T1000 (cell line): Measurements from ENCODE around the gene MKLN1.
"Not testable (repeated sequence)": the region's sequence is repeated elsewhere in the genome, so short reads cannot be mapped to it uniquely, and the experiment has no call there.

ENCODE experiments used
- DNase-seq: peaks from one replicate; lab custom pipeline; 2025; ENCODE audit warnings: mixed read lengths; lab: John Stamatoyannopoulos, UW

The MKLN1 gene

GRCh38 chr7:131312838-131313237, 14.8 kb upstream of the MKLN1 start:
- no peak for DNase-seq

GRCh38 chr7:131320603-131321002, 7.1 kb upstream of the MKLN1 start:
- DNase-seq: no peak

- no peak for DNase-seq
Measured at GRCh38 chr7:131321656-131322055, 6.0 kb upstream of the MKLN1 start.

GRCh38 chr7:131322061-131322460, 5.6 kb upstream of the MKLN1 start:
- DNase-seq: no peak

- no peak for DNase-seq
Measured at GRCh38 chr7:131322861-131323260, 4.8 kb upstream of the MKLN1 start.

- no peak for DNase-seq
Measured at GRCh38 chr7:131325179-131325840, 2.4 kb upstream of the MKLN1 start.

- DNase-seq: no peak
Measured at GRCh38 chr7:131326576-131326975, 1.1 kb upstream of the MKLN1 start.

GRCh38 chr7:131327049-131327625, 539 bp upstream of the MKLN1 start:
- DNase-seq: peak; percentile 31

- DNase-seq: no peak
Measured at GRCh38 chr7:131328377-131329175, 900 bp downstream of the MKLN1 start.

GRCh38 chr7:131329176-131329570, 1.5 kb downstream of the MKLN1 start:
- DNase-seq: no peak

GRCh38 chr7:131330299-131330698, 2.6 kb downstream of the MKLN1 start:
- DNase-seq: no peak

- DNase-seq: no peak
Measured at GRCh38 chr7:131331806-131332205, 4.1 kb downstream of the MKLN1 start.

GRCh38 chr7:131332729-131333128, 5.1 kb downstream of the MKLN1 start:
- DNase-seq: not testable (repeated sequence)

GRCh38 chr7:131335639-131336381, 8.1 kb downstream of the MKLN1 start:
- no peak for DNase-seq

- no peak for DNase-seq
Measured at GRCh38 chr7:131336956-131337355, 9.3 kb downstream of the MKLN1 start.

GRCh38 chr7:131338173-131338572, 10.5 kb downstream of the MKLN1 start:
- no peak for DNase-seq

GRCh38 chr7:131338691-131339390, 11.2 kb downstream of the MKLN1 start:
- DNase-seq: no peak

- no peak for DNase-seq
Measured at GRCh38 chr7:131341690-131342089, 14.0 kb downstream of the MKLN1 start.

GRCh38 chr7:131342864-131343442, 15.3 kb downstream of the MKLN1 start:
- no peak for DNase-seq

GRCh38 chr7:131346885-131347592, 19.4 kb downstream of the MKLN1 start:
- DNase-seq: no peak

GRCh38 chr7:131352032-131352431, 24.4 kb downstream of the MKLN1 start:
- no peak for DNase-seq
